HL-60 (cell line): ENCODE measurements around the gene RICTOR.

Source experiments
- DNase-seq, 2 experiments: peaks; one replicate each; pipeline ENCODE4 v3.0.0-alpha.2; 2010 to 2020; ENCODE audit warnings: low read depth in 1 of 2, low spot score in 1 of 2
- H3K27ac ChIP-seq: fragments of 250-450 bp; sonication (Bioruptor Pico); replicated peaks from 2 replicates; pipeline ENCODE4 v1.5.1; 2020; ENCODE audit warnings: mild to moderate bottlenecking, moderate library complexity
- H3K27me3 ChIP-seq: fragments of 250-450 bp; sonication (Bioruptor Pico); 2 replicates; pipeline ENCODE4 v1.5.1; 2021; ENCODE audit warnings: mild to moderate bottlenecking, moderate library complexity; ENCODE audit not compliant: insufficient read depth, poor library complexity, severe bottlenecking
- H3K4me3 ChIP-seq: replicated peaks from 2 replicates; pipeline ENCODE4 v1.5.1; 2011; ENCODE audit warnings: mild to moderate bottlenecking, control low read depth, low read length; ENCODE audit not compliant: insufficient read depth
- CTCF ChIP-seq: IDR thresholded peaks from one replicate; pipeline ENCODE4 v1.5.1; 2011; ENCODE audit warnings: low read length, control low read depth, inconsistent platforms; ENCODE audit not compliant: insufficient read depth
- GABPA ChIP-seq: IDR thresholded peaks from 2 replicates; pipeline ENCODE4 v1.6.1; 2012; ENCODE audit warnings: low read depth
- POLR2AphosphoS5 ChIP-seq: IDR thresholded peaks from 2 replicates; pipeline ENCODE4 v1.6.1; 2012; ENCODE audit warnings: low read depth
- SPI1 ChIP-seq: IDR thresholded peaks from 2 replicates; pipeline ENCODE4 v1.6.1; 2012; ENCODE audit warnings: low read depth, mild to moderate bottlenecking, borderline replicate concordance
- TF ChIP-seq, protein P1 (sequence below): IDR thresholded peaks from 2 replicates; pipeline ENCODE4 v1.6.1; 2012; ENCODE audit warnings: low read depth; ENCODE audit not compliant: insufficient replicate concordance

Gene RICTOR

DNA sequence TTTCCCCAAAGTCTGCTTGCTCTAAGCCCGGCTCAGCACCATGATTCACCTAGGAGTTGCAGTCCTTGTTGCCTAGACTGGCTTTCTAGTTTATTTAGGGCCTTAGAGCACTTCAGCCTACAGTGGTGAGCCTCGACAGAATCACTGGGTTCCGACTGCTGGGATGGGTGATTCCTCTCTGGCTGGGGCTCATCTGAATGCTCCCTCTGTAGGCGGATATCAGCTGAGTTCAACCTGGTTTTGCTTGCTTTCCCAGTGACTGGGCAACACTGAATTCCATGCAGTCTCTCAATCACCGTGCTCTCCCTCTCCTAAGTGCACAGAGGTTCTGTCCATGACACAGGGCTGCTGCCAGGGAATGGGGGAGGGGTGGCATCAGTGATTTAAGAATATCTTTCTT is 174.3 kb downstream of the RICTOR start:
- no peak overlapping the region for H3K27ac ChIP-seq
- no peak for DNase-seq
- H3K27me3 ChIP-seq = no peaks in the 10 kb centered on the region
- no peak overlapping the region for H3K4me3 ChIP-seq
- no peak for TF ChIP-seq GABPA
- TF ChIP-seq CTCF = no peak
- no peak for TF ChIP-seq POLR2AphosphoS5
- no peak for TF ChIP-seq SPI1
- TF ChIP-seq, protein P1, sequence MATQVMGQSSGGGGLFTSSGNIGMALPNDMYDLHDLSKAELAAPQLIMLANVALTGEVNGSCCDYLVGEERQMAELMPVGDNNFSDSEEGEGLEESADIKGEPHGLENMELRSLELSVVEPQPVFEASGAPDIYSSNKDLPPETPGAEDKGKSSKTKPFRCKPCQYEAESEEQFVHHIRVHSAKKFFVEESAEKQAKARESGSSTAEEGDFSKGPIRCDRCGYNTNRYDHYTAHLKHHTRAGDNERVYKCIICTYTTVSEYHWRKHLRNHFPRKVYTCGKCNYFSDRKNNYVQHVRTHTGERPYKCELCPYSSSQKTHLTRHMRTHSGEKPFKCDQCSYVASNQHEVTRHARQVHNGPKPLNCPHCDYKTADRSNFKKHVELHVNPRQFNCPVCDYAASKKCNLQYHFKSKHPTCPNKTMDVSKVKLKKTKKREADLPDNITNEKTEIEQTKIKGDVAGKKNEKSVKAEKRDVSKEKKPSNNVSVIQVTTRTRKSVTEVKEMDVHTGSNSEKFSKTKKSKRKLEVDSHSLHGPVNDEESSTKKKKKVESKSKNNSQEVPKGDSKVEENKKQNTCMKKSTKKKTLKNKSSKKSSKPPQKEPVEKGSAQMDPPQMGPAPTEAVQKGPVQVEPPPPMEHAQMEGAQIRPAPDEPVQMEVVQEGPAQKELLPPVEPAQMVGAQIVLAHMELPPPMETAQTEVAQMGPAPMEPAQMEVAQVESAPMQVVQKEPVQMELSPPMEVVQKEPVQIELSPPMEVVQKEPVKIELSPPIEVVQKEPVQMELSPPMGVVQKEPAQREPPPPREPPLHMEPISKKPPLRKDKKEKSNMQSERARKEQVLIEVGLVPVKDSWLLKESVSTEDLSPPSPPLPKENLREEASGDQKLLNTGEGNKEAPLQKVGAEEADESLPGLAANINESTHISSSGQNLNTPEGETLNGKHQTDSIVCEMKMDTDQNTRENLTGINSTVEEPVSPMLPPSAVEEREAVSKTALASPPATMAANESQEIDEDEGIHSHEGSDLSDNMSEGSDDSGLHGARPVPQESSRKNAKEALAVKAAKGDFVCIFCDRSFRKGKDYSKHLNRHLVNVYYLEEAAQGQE = no peak

GRCh38 chr5:38896760-38897159 is 177.4 kb downstream of the RICTOR start:
- Histone ChIP-seq H3K27me3 (peaks cover 4% of the 10 kb centered on the region), H3K4me3 (no peak overlapping the region), H3K27ac (no peak overlapping the region)
- no peak for TF ChIP-seq POLR2AphosphoS5
- TF ChIP-seq CTCF = no peak
- no peak for TF ChIP-seq SPI1
- TF ChIP-seq, protein P1 = no peak
- TF ChIP-seq GABPA = no peak
- no peak for DNase-seq

DNA sequence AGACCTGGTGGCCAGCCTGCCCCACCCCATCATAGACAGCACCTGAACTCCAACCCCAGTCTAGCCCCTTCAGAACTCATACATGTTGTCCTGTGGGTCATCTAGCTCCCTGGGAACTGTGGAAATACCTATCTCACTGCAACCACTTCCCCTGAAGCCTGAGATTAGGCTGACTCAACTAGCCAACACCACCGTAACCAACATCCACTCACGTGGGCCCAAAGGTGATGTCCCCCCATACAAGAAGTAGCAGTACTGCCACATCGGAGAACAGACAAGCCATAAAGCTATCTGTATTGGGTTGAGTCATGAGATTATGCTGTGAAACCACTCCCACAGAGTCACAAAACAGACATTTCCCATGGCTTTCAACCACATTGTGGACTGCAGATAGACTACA is 181.8 kb downstream of the RICTOR start:
- no peak overlapping the region for H3K27ac ChIP-seq
- H3K4me3 ChIP-seq = no peak overlapping the region
- TF ChIP-seq GABPA (no peak), SPI1 (no peak), CTCF (no peak), POLR2AphosphoS5 (no peak)
- TF ChIP-seq, protein P1 = no peak
- no peak for DNase-seq
- H3K27me3 ChIP-seq = peaks cover 4% of the 10 kb centered on the region
